Activated CD4-positive, alpha-beta T cell treated with anti-CD3 and anti-CD28 coated beads, Interleukin-2, amount 50 U/mL, for 16 hours (primary cell): Measurements from ENCODE around the gene NOTO.
"Not testable (repeated sequence)": the region's sequence is repeated elsewhere in the genome, so short reads cannot be mapped to it uniquely, and the experiment has no call there.

ENCODE experiments used
- DNase-seq: peaks from one replicate; pipeline ENCODE4 v3.0.0-alpha.2; 2020

The NOTO gene, protein sequence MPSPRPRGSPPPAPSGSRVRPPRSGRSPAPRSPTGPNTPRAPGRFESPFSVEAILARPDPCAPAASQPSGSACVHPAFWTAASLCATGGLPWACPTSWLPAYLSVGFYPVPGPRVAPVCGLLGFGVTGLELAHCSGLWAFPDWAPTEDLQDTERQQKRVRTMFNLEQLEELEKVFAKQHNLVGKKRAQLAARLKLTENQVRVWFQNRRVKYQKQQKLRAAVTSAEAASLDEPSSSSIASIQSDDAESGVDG

DNA sequence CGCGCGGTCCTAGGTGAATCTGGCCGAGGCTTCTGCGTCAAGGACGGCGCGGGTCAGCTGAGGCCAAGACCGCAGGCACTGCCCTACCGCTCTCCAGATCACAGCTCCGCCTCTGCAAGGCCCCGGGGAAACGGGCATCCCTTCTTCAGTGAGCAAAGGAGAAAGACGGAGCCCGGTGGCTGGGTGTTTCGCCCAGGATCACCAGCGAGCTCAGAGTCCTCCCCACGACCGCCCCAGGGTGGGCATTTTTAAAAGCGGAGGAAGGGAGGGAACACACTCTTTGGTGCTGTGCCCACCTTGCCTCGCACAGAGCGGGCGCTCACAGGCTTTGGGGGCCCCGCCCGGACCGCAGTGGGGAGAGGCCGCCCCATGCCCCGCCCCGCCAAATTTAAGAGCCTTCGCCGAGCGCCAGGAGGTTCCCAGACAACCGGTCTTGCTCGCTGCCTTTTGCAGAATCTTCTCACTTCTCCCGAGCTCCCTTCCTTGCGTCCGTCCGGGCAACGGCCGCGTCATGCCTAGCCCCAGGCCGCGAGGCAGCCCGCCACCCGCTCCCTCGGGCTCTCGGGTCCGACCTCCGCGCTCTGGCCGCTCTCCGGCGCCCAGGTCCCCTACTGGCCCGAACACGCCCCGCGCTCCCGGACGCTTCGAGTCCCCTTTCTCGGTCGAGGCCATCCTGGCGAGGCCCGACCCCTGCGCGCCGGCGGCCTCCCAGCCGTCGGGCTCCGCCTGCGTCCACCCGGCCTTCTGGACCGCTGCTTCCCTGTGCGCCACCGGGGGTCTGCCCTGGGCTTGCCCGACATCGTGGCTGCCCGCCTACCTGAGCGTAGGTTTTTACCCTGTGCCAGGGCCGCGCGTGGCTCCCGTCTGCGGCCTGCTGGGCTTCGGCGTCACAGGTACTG, at the start of gene NOTO:
Gene NOTO (plus strand): TSS at position 419 of the 899 bp plus-strand sequence. CDS start 93 bp downstream, at position 512.
- no peak for DNase-seq

DNA sequence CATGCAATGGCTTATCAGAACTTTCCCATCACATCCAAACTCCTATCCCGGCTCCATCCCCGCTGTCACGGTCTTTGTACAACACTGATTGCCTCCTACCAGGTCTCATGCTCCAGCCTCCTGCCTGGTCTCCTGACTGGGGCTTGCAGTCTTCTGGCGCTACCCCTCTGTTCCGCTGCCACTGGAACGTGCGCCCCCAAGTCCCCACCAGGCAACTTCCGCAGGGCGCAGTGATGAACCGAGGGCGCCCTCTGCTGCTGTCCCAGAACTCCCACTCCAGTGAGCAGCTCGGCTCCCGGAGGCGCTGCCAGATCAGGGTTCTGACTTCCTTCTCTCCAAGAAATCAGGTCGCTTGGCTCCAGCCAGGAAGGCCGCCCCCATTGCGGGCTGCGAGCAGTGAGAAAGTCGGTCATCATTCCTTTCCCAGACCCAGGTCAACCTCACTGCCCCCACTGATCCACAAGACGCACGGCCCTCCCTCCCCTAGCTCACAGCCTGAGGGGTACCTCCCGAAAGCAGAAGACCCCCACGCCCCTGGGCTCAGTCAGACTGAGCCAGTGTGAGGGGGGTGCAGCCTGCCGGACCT, 45.7 kb upstream of the NOTO start:
- no peak for DNase-seq

DNA sequence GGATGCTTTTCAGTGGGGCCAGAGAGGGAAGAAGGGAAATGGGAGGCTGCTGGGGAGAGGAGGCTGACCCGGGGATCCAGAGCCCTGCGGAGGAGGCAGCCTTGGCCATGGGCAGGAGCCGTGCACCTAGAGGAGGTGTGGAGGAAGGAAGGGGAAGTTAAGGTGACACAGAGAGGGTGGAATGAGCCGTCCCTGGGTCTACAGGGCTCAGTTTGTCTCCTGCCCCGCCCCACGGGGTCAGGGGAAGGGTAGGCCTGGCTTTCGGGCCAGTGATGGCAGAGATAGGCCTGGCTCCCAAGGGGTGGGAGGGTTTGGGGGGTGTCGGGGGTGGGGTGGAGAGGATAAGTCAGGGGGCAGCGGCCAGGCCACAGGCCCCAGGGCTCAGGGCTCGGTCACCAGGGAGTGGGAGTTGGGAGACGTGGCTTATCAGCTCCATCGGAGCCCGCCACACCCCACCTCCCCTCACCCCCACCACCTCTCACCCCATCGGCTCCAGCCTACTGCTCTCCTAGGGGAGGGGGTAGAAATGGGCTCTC, 39.5 kb upstream of the NOTO start:
- DNase-seq, result no peak

DNA sequence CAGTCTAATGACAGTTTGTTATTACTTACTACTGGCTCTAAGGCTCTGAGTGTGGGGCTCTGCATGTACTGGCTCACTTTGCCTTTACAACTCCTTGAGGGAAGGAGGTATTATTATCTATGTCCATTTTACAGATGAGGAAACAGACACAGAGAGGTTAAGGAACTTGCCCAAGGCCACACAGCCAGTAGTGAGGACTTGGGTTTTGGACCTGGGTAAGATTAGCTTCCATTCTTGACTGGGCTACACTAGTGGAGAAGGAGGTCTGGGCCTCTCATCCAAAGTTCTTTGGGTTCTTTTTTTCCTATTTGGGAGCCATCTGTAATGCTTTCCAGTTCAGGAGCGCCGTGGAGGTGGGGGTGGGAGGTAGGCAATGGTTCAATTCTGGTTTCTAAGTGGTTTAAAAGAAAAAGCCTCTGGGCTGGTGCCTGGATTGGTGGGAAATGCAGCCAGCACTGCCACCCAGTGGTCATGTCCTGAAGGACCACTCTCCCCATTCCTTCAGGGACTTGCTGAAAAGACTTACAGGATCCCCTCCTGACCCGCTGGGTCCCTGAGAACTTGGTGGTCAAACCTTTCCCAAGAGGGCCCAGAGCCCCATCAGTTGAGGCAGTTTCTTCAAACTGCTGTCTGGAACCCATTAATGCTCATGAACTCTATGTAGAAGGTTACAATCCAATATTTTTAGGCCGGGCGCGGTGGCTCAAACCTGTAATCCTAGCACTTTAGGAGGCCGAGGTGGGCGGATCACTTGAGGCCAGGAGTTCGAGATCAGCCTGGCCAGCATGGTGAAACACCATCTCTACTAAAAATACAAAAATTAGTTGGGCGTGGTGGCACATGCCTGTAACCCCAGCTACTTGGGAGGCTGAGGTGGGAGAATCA, 38.6 kb upstream of the NOTO start:
- peak; percentile 62 for DNase-seq

DNA sequence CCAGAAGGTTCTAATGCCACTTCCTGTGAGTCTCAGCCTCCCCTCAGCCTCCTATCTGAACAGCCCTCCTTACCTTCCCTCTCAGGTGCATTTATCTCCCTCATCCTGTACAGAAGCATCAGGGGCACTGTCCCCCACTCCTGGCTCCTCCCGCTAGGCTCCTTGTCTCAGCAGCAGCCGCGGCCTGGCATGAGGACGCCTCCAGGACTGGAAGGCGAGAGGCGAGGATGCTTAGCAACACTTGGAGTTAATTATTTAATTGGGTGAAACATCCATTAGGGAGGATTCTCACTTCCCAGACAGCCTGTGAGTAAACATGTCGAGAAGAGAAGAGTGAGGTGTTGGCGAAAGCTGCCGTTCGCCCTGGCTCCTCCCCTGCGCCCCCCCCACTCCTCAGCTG, 36.4 kb upstream of the NOTO start:
- not testable (repeated sequence) for DNase-seq

DNA sequence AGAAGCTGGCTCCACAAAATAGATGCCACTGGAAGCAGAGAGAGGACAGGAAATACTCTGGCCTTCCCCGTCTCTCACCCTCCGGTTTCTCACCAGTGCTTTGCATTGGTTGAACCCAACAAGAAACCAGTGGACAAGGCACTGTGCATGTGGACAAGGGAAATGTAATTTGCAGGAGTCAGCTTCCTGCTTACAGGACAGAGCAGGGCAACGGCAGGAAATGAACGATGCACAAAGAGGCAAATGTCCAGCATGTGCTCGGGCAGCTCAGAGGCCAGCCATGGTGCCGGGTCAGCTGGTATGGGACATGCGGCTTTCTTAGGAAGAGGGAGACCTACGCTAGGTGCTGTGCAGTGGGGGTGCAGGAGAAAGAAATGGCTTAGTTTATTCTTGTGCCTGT, 35.6 kb upstream of the NOTO start:
- DNase-seq, result not testable (repeated sequence)

GRCh38 chr2:73168348-73168747, 34.0 kb upstream of the NOTO start:
- DNase-seq, result not testable (repeated sequence)

DNA sequence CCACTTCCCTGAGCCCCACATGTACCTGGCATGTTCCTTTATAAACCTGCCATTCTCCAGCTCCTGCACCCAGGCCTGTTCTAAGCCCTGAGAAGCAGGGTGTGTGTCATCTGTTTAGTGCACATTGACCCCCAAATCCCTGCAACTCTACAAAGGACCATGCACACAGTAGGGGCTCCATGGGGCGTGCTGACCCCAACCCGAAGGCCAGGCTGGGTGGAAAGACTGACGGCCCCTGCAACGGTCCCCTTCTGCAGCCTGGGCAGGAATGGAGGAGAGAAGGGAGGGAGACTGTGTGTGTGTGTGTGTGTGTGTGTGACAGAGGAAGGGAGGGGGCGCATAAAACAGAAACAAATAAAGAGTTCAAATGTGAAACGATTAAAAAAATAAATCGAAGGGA, 32.0 kb upstream of the NOTO start:
- not testable (repeated sequence) for DNase-seq

DNA sequence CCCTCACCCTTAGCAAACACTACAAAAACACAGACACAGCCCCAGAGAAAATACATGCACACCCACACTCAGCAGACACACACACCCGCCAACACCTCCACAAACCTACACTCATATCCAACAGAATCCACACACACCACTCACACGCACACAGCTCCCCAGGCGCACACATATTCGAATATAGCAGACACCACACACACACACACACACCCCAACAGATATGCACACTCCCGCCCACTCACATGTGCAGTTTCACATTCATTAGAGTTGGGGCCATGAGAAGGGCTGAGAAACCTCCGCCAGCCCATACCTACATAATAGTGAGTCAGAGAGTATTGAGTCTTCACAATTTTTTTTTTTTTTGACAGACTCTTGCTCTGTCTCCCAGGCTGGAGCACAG, 29.4 kb upstream of the NOTO start:
- DNase-seq, result peak; percentile 59

DNA sequence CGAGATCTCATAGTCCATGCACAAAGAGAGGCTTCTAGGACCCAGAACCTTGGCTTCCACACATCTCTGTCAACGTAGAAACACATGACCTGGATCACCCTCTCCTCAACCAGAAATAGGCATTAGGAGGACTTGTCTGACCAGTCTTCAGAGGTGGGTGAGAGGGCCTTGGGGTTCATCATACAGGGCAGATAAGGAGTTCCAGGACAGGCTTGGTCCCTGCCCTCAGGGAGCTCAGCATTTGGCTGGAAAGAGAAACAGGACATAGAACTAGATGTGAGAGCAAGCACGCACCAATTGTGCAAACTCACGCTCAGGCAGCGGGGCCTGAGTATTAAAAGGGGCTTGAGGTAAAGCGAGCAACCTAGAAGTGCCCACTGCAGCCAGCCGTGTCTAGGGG, 28.6 kb upstream of the NOTO start:
- no peak for DNase-seq

DNA sequence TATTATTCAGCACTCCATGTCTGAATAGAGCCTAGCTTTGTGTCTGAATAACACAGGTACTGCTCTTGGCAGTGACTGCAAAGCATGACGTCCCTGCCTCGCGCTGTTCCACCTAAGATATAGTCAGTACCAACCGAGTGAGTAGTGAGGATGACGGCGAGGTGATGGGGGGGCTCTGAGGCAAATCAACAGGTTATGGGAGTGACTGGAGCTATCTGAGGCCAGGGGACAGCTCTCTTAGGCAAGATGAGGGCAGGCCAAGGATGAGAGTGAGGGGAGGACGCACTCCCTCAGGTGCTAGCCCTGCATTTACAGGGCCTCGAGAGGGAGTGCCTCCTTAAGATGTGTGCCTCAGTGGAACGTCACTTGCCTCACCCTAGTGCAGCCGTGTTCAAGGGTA, 28.1 kb upstream of the NOTO start:
- no peak for DNase-seq

- no peak for DNase-seq
Measured at GRCh38 chr2:73174941-73175662, 27.3 kb upstream of the NOTO start.

DNA sequence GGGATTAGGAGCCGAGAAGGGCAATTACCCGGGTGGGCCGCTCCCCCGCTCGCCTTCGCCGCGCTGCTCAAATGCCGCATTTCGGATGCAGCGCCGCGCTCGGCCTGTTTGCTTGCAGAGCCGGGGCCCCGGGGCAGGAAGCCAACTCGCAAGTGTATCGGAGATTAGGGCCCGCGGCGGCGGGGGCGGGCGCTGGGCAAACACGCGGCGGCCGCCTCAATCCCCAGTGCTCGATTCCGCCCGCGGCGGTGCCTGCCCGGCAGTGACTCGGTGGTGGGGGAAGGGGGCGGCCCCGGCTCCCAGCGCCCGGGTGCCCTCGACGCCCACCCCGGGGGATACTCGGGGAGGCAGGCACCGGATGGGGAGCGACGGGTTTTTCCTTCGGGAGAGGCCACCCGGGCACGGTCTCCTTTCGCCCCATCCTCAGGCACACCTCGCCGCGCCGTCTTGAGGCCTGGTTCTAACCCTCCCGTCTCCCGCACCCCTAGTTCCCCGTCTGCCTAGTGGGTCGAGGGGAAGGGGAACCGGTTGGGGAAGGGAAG, 26.6 kb upstream of the NOTO start:
- peak; percentile 66 for DNase-seq

DNA sequence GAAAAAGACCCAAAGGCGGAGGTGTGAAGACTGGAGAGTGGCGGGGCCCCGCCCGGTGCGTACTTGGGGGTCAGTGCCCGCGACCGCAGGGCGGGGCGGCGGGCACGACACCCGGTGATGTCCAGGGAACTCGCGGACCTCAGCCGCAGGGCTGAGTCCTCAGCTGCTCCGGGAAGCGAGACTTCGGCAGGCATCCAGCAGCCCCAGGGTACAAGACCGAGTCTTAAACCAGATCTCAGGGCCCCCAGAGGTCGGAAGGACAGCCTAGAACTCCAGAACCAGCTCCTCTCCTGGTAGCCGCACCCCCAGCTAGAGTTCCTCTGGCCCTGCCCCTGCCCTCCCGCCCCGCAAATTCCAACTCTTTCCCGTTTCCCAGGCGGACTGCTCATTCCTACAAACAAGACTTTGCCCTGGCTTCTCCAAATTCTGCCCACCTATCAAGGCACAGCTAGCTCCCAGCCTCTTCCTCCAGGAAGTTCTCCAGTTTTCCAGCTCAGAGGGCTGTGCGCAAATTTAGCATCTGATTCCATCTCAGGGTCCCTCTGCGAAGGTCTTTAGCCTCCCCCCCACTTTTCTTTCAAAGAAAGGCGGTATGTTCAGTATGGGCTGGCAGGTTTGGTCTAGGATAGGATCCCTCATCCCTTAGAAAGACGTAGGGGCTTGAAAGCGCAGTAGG, 26.0 kb upstream of the NOTO start:
- no peak for DNase-seq

DNA sequence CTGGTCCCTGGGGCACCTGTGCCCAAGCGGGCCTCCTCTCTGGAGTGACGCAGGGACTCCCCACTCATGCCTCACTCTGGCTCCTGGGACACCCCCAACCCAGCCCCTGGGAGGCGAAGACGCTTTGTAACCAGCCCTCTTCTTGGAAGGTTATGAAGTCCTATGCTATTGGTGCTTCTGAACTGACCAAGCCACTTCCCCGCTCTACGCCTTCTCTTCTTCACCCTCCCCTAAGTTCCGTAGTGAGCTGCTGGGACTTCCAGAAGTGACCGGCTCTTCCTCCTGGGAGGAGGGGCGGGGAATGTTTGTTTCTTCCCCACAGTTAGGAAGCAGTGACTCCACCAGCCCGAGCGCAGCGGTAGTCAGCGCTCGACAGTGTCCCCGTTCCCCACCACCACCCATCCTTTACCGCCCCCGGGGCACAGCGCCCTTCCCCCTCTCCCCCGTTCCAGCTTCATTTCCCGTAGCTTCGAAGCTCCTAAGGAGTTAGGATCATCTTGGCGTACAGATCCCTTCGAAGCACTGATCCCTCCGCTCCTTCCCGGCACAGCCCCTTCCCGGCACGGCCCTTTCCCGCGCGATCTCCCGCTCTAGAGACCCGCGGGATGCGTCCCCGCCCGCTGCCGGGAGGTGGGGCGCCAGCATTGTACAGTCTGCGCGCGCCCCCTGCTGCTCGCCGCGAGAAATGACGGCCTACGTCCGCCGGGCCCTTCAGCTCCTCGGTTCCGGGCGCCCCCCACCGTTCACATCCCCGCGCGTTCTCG, 25.3 kb upstream of the NOTO start:
- DNase-seq, result peak; percentile 88

DNA sequence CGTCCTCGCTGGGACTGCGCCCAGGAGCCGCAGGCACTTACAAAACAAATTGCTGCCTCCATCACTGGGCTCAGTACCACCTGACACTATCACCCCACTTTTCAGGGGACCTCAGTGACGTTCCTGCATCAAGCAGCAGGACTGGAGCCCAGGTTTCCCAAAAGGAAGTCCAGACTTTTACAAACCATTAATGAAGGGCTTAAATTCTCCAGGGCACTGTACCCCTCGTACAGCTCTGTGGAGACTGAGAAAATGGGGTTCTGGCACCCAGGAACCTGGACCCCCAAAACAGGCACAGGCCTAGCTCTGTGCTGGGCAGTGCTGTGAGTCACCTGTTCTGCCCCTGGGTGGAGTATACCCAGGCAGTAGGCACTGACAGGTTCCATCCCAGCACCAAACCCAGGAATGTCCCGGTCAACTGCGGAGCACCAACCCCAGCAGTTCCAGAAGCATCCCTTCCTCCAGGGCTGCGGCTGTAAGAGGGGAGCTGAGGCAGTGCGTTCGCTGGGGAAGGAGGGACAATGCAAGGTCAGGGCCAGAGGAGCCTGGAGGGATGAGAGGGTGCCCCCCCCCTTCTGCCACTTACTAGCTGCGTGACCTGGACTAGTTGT, 24.6 kb upstream of the NOTO start:
- DNase-seq, result no peak

- no peak for DNase-seq
Measured at GRCh38 chr2:73185965-73186364, 16.4 kb upstream of the NOTO start.

GRCh38 chr2:73187549-73187948, 14.8 kb upstream of the NOTO start:
- DNase-seq, result no peak

DNA sequence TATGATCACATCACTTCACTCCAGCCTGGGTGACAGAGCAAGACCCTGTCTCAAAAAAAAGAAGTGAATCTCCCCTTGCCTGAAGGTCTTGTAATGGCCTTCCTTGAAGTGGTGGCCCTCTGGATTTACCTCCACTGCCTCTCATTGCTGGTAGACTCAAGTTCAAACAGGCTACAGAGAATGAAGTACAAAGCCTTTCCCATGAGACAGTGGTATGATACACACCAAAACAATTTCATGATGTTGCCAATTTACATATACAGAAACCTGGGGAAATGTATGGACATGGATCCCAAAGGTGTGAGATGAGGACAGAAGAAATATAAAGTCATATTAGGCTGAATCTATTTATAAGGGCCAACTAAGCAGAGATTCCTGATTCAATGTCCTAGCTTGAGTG, 4.8 kb upstream of the NOTO start:
- DNase-seq, result no peak

GRCh38 chr2:73200281-73200680, 2.1 kb upstream of the NOTO start:
- DNase-seq, result not testable (repeated sequence)
